ENCODE results near the gene ABCC6.

ABCC6 gene

DNA sequence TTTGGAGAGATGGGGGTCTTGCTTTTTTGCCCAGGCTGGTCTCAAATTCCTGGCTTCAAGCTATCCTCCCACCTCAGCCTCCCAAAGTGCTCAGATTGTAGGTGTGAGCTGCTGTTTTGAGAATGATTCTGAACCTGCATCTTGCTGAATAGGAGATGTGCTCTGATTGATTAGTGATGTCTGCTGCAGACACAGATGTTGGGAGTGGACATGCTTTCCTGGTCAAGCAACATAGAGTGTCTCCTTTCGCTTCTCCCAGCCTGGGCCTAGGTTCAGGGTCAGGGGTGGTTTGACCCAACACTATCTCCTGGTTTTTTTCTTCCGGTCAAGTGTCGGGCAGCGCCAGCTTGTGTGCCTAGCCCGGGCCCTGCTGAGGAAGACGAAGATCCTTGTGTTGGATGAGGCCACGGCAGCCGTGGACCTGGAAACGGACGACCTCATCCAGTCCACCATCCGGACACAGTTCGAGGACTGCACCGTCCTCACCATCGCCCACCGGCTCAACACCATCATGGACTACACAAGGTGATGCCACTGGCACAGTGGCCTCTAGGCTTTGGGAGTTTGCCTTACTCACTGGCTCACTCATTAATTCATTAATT, 85.2 kb downstream of the ABCC6 start:
- no peak for DNase-seq (ENCODE audit: low read depth)
- TF ChIP-seq, protein P1, sequence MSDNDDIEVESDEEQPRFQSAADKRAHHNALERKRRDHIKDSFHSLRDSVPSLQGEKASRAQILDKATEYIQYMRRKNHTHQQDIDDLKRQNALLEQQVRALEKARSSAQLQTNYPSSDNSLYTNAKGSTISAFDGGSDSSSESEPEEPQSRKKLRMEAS (IDR thresholded peaks at IDR 0.05; ENCODE audit: low read depth, low read length), result no peak
- TF ChIP-seq MYC (IDR thresholded peaks at IDR 0.05; ENCODE audit: low read depth, low read length), result no peak
- no peak overlapping the region for H3K4me3 ChIP-seq (ENCODE audit: low read depth, low read length)

DNA sequence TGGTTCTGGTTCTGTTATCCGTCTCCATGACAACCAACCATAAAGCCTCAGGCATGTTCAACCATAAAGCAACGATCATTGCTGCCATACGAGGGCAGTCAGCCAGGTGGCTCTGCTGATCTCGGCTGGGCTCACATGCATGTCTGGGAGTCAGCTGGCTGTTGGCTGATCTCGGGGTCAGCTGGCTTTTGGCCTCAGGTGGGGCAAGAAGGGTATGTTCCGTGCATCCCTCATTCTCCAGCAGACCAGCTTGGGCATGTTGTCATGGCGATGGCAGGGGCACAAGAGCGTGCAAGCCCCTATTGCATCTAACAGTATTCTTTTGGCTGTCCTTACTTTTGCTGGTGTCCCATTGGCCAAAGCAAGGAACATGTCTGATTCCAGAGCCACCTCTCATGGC, 86.2 kb downstream of the ABCC6 start:
- TF ChIP-seq MYC (IDR thresholded peaks at IDR 0.05; ENCODE audit: low read depth, low read length) (no peak), POLR2A (IDR thresholded peaks at IDR 0.05; ENCODE audit: extremely low read depth, insufficient read length) (no peak)
- TF ChIP-seq, protein P1 (IDR thresholded peaks at IDR 0.05; ENCODE audit: low read depth, low read length), result no peak
- TF ChIP-seq, protein P2, sequence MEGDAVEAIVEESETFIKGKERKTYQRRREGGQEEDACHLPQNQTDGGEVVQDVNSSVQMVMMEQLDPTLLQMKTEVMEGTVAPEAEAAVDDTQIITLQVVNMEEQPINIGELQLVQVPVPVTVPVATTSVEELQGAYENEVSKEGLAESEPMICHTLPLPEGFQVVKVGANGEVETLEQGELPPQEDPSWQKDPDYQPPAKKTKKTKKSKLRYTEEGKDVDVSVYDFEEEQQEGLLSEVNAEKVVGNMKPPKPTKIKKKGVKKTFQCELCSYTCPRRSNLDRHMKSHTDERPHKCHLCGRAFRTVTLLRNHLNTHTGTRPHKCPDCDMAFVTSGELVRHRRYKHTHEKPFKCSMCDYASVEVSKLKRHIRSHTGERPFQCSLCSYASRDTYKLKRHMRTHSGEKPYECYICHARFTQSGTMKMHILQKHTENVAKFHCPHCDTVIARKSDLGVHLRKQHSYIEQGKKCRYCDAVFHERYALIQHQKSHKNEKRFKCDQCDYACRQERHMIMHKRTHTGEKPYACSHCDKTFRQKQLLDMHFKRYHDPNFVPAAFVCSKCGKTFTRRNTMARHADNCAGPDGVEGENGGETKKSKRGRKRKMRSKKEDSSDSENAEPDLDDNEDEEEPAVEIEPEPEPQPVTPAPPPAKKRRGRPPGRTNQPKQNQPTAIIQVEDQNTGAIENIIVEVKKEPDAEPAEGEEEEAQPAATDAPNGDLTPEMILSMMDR (IDR thresholded peaks at IDR 0.05; ENCODE audit: low read depth, low read length), result no peak
- no peak overlapping the region for H3K4me3 ChIP-seq (ENCODE audit: low read depth, low read length)
- no peak for DNase-seq (ENCODE audit: low read depth)

DNA sequence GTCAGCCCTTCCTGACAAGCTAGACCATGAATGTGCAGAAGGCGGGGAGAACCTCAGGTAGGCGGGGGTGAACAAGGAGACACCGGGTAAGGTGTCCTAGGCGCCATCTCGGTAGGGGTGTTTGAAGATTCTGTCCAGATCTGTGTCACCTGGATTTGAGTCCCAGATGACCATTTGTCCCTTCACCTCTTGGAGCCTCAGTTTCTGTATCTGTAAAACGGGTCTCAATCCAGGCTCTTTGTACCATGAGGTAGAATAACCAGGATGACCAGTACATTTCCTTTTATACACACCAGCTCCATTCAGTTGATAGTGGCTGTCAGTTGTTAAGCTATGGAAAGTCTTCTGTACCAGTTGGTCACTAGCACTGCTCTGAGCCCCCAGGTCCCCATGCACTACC, 86.7 kb downstream of the ABCC6 start:
- no peak for DNase-seq (ENCODE audit: low read depth)
- no peak overlapping the region for H3K4me3 ChIP-seq (ENCODE audit: low read depth, low read length)
- no peak for TF ChIP-seq POLR2A (IDR thresholded peaks at IDR 0.05; ENCODE audit: extremely low read depth, insufficient read length)
- no peak for TF ChIP-seq MYC (IDR thresholded peaks at IDR 0.05; ENCODE audit: low read depth, low read length)
- TF ChIP-seq, protein P1 (IDR thresholded peaks at IDR 0.05; ENCODE audit: low read depth, low read length), result no peak
- TF ChIP-seq, protein P2 (IDR thresholded peaks at IDR 0.05; ENCODE audit: low read depth, low read length), result no peak

DNA sequence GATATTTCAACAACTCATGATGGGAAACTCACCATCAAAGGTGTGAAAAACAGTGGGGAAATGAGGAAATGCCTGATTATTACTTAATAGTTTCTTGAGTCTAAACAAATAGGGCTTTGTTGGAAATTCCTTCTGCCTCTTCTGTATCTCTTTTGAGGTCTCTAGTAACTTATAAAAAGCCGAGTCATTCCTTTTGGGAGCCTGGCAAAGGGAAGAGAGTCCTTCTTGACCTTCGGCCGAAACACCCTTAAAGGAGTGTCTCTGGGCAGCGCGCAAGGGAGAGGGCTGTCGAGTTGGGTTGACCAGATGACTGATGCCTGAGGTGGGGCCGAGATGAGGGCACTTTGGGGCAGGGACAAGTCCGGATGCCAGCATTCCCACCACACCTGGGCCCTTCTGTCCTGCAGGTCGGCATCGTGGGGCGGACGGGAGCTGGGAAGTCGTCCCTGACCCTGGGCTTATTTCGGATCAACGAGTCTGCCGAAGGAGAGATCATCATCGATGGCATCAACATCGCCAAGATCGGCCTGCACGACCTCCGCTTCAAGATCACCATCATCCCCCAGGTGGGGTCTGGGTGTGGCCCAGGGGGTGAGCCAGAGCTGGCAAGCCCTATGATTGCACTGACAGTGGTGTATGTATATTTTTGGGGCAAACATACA, 89.2 kb downstream of the ABCC6 start:
- TF ChIP-seq, protein P2 (IDR thresholded peaks at IDR 0.05; ENCODE audit: low read depth, low read length), result no peak
- TF ChIP-seq POLR2A (IDR thresholded peaks at IDR 0.05; ENCODE audit: extremely low read depth, insufficient read length) (no peak), MYC (IDR thresholded peaks at IDR 0.05; ENCODE audit: low read depth, low read length) (no peak)
- TF ChIP-seq, protein P1 (IDR thresholded peaks at IDR 0.05; ENCODE audit: low read depth, low read length), result no peak
- no peak overlapping the region for H3K4me3 ChIP-seq (ENCODE audit: low read depth, low read length)
- no peak for DNase-seq (ENCODE audit: low read depth)

DNA sequence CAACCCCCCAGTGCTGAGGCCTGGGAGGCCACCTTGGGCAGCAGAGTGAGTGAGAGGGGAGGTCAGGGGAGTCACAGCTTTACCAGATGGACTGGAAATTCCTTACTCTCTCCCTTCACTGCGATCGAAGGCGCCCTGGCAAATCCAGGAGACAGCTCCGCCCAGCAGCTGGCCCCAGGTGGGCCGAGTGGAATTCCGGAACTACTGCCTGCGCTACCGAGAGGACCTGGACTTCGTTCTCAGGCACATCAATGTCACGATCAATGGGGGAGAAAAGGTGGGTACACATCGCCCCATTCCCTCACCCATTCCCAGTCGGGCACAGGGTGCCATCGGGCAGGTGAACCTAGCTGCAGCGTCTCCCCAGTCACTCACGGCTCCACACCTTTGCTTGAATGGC, 91.6 kb downstream of the ABCC6 start:
- TF ChIP-seq, protein P1 (IDR thresholded peaks at IDR 0.05; ENCODE audit: low read depth, low read length), result no peak
- no peak for TF ChIP-seq POLR2A (IDR thresholded peaks at IDR 0.05; ENCODE audit: extremely low read depth, insufficient read length)
- TF ChIP-seq, protein P2 (IDR thresholded peaks at IDR 0.05; ENCODE audit: low read depth, low read length), result no peak
- DNase-seq (ENCODE audit: low read depth), result no peak
- no peak overlapping the region for H3K4me3 ChIP-seq (ENCODE audit: low read depth, low read length)

DNA sequence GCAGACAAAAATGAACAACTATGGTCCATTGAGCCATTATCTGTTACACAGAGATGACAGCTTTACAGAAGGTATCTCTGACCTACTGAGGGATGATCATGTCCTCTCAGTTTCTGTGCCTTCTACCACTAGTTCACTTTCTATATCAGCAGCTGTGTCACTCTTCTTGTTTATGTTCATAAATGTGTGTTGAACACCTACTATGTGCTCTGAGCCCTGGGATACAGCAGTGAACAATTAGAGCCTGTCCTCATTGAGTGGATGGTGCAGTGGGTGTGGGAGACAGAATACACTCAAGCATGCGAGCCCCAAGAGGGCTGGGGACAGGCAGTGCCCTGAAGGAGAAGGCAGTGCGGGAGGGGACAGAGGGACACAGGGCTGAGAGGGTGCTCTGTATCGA, 92.1 kb downstream of the ABCC6 start:
- no peak for DNase-seq (ENCODE audit: low read depth)
- TF ChIP-seq, protein P2 (IDR thresholded peaks at IDR 0.05; ENCODE audit: low read depth, low read length), result no peak
- TF ChIP-seq MYC (IDR thresholded peaks at IDR 0.05; ENCODE audit: low read depth, low read length), result no peak
- TF ChIP-seq, protein P1 (IDR thresholded peaks at IDR 0.05; ENCODE audit: low read depth, low read length), result no peak
- no peak for TF ChIP-seq POLR2A (IDR thresholded peaks at IDR 0.05; ENCODE audit: extremely low read depth, insufficient read length)
- H3K4me3 ChIP-seq (ENCODE audit: low read depth, low read length), result no peak overlapping the region

Data from NB4 (cell line).